Activated CD4-positive, alpha-beta T cell treated with anti-CD3 and anti-CD28 coated beads for 36 hours (primary cell): ENCODE measurements around the gene CCDC80. TPM values are rescaled to one million over a fixed set of nuclear protein-coding genes. Genes with fewer than 3 reads are reported as not detected.

Source experiments
- ATAC-seq: fragments of 200-7000 bp; cut with Tn5 transposase; one replicate; pipeline ENCODE4 v1.10.0; 2021; ENCODE audit warnings: mild to moderate bottlenecking, moderate library complexity
- CTCF ChIA-PET: fragments of 350-600 bp; sonication (Branson Sonifier 250); formaldehyde crosslinking; loops from one replicate; lab custom pipeline; 2021; ENCODE audit warnings: antibody characterized with exemption; lab: Charles Lee
- POLR2A ChIA-PET: fragments of 350-600 bp; sonication (Branson Sonifier 250); formaldehyde crosslinking; loops from one replicate; lab custom pipeline; 2021; ENCODE audit warnings: antibody characterized with exemption, inconsistent platforms; lab: Charles Lee
- DNase-seq: peaks from one replicate; pipeline ENCODE4 v3.0.0-alpha.2; 2020
- H3K27ac Mint-ChIP-seq: one replicate; pipeline ENCODE4 v1.8.0; 2021; ENCODE audit warnings: mixed read lengths
- H3K27me3 Mint-ChIP-seq: one replicate; pipeline ENCODE4 v1.8.0; 2021; ENCODE audit warnings: mixed read lengths
- H3K36me3 Mint-ChIP-seq: one replicate; pipeline ENCODE4 v1.8.0; 2021; ENCODE audit warnings: low read depth, mixed read lengths
- H3K4me1 Mint-ChIP-seq: one replicate; pipeline ENCODE4 v1.8.0; 2021; ENCODE audit warnings: mixed read lengths
- H3K4me3 Mint-ChIP-seq: one replicate; pipeline ENCODE4 v1.8.0; 2021; ENCODE audit warnings: mild to moderate bottlenecking, moderate library complexity, mixed read lengths
- H3K9me3 Mint-ChIP-seq: one replicate; pipeline ENCODE4 v1.8.0; 2021; ENCODE audit warnings: low read depth, mixed read lengths
- intact Hi-C, 2 experiments: fragments of 100-400 bp; cut with DNase I in 1 of 2; cut with micrococcal nuclease in 1 of 2; formaldehyde crosslinking; loops; one replicate each; pipeline versions ENCODE4 v1.14.2 to v1.15.1; 2022 to 2024; cut with DNase I, micrococcal nuclease
- total RNA-seq, 2 experiments: library from RNA; stranded (reverse); gene quantifications; one replicate each; pipeline ENCODE4 v1.2.3, GENCODE V29; 2021

The CCDC80 gene
- total RNA-seq, 2 experiments from 2014 or later, result not detected

DNA sequence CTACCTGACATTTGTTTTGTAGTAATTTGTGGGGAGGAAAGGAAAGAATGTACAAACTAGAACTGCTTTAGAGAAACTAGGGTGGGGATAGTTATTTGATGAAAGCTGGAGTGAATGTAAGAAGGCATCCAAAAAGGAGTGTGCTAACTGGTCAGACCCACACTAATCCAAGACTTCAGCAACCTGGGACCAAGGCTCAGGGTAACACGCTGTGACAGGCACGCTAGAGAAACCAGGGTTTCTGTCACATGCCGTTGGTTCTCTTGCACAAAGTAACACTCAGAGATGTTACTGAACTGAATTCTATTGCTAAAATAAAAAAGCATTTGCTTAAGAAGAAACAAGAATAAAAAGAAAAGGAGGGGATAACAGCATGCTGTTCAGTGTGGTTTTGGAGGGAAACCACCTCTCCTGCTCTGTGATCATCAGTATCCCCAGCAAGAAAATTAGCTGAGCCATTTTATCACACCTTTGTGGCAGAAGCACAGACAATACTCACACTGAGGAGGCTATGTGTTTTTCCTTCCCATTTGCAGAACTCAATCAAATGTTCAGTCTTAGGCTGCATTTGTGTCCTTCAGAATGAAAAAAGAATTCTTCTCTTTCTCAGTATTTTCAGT is 2.8 kb upstream of the CCDC80 start:
- ChIA-PET CTCF (interaction anchor here (0.6 to 5.2 kb wide), 16 partner anchors 9 to 507 kb away, joined by 3 to 46 read pairs (median 7); partner anchors contain the start of gene GTPBP8), POLR2A (interaction anchor here (0.6 kb wide), 1 partner anchor 362 kb away, joined by 5 read pairs; no protein-coding TSS in a partner anchor)
- Mint-ChIP-seq H3K4me1 (peaks cover 17% of the 10 kb centered on the region), H3K27ac (no peak overlapping the region), H3K4me3 (no peak overlapping the region), H3K9me3 (no peaks in the 10 kb centered on the region), H3K27me3 (peaks cover 3% of the 10 kb centered on the region), H3K36me3 (no peaks in the 10 kb centered on the region)
- intact Hi-C loops, result loop anchor here (1.0 to 2.0 kb wide), 9 partner anchors 33 to 645 kb away; no protein-coding TSS in a partner anchor
- DNase-seq (no peak), ATAC-seq (no peak)

DNA sequence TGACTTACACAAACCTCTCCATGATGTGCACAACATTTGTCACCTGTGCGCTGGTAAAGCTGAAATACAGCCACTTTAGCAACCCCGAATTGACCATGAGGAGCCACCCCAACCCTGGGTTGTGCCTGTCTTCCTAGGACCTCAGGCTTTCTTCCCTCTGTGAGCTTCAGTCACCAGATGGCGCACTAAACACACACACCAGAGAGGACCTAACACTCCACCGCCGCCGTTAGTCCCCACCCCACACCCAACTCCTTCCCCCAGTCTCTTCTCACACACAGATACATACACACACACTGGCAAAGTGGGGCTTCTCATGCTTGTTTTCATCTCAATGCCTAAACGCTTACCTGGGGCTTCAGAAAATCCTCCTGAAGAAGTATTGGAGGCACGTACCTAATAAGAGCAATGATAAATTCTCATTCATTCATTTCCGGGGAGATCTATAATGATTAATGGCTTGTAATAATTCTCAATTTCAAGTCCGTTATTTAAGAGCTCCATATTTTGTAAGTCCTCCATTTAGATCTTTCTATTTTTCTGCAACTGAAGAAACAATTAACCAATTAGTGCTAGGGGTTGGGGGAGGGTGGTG is 2.1 kb upstream of the CCDC80 start:
- H3K27me3 Mint-ChIP-seq, result peaks cover 3% of the 10 kb centered on the region
- H3K36me3 Mint-ChIP-seq, result no peaks in the 10 kb centered on the region
- H3K4me3 Mint-ChIP-seq, result peak overlapping the region; percentile 48
- ATAC-seq (peak; percentile 98), DNase-seq (peak; percentile 90)
- no peaks in the 10 kb centered on the region for H3K9me3 Mint-ChIP-seq
- H3K27ac Mint-ChIP-seq, result peak overlapping the region; percentile 58
- peaks cover 17% of the 10 kb centered on the region for H3K4me1 Mint-ChIP-seq
- CTCF ChIA-PET, result interaction anchor here (0.6 to 5.2 kb wide), 33 partner anchors 9 to 646 kb away, joined by 3 to 46 read pairs (median 4); partner anchors contain the start of gene GTPBP8
- intact Hi-C loops, result loop anchor here (1.0 to 2.0 kb wide), 9 partner anchors 33 to 645 kb away; no protein-coding TSS in a partner anchor
- POLR2A ChIA-PET, result interaction anchor here (0.5 kb wide), 1 partner anchor 338 kb away, joined by 3 read pairs; no protein-coding TSS in a partner anchor

DNA sequence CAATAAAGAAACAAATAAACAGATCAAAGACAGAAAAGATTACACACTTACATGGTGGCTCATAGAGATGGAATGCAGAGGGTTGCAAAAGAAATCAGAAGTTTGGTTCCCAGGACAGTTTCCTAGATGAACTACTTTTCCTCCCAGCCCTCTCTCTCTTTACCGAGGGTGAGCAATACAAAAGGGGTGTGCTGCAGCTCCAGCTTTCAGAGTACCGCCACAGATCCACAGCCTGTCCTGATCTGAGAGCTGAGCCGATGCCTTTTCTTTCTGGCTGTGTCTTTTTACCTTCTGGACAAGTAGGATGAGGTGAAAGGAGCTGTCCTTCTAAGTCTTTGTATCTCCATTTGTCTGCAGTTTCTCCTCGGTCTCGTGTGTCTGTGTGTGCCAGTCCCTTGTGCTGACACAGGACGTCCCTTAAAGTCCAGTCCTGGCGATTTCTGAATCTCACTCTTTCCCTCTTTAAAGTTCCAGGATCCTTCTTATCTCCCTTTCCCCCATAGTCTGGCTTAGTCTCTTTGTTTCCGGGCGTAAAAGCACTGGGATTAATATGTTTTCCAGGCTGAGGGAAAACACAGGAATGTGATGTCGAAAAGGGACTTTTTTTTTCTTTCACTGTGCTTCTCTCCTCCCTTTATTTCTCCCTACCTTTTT is 540 bp downstream of the CCDC80 start:
- CTCF ChIA-PET, result interaction anchor here (1.0 to 4.1 kb wide), 2 partner anchors 12 to 339 kb away, joined by 3 to 37 read pairs; no protein-coding TSS in a partner anchor

DNA sequence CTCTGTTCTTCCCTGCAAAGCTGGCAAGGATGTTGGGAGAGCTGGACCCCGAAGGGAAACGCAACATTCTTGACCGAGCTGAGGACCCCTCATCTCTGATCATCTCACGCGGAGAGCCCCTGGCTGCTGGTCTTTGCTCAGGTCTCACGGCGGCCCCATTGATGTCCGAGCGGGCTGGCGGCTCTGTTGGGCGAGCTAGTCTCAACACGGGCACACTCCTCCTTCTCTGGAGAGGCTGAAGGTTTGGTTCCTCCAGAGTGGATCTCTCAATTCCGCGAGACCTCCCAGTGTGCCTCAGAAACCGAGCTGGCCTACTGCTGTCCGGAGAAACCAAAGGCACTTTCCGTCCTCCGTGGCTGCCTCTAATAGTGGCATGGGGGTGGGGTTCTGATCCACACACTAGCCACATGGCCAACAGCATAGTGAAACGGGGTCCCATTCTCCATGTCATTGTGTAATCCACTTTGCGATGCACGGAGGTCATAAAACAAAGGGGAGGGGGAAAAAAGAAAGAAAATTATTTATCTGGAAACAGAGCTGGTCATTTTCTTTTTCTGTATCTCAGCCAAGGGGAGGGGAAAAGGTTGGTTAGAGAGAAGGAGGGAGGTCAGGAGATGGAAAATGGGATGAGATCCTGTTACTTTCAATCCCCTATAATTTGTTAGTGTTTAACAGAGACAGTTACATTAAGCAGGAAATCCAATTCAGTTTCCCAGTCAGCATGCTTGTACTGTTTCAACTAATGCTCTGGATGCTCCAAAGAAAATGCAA is 1.3 kb downstream of the CCDC80 start:
- H3K27ac Mint-ChIP-seq, result no peak overlapping the region
- ATAC-seq (no peak), DNase-seq (no peak)
- H3K4me3 Mint-ChIP-seq, result no peak overlapping the region
- no peaks in the 10 kb centered on the region for H3K9me3 Mint-ChIP-seq
- peaks cover 3% of the 10 kb centered on the region for H3K27me3 Mint-ChIP-seq
- intact Hi-C loops, result no loop called here
- ChIA-PET CTCF (interaction anchor here (1.0 kb wide), 1 partner anchor 11 kb away, joined by 3 read pairs; no protein-coding TSS in a partner anchor), POLR2A (no interaction called here)
- H3K36me3 Mint-ChIP-seq, result no peaks in the 10 kb centered on the region
- peaks cover 21% of the 10 kb centered on the region for H3K4me1 Mint-ChIP-seq

More for the DNA sequence above, 540 bp downstream of the CCDC80 start:
- ATAC-seq, result no peak
- Mint-ChIP-seq H3K4me3 (no peak overlapping the region), H3K4me1 (peaks cover 20% of the 10 kb centered on the region), H3K36me3 (no peaks in the 10 kb centered on the region), H3K27me3 (peaks cover 3% of the 10 kb centered on the region), H3K9me3 (no peaks in the 10 kb centered on the region), H3K27ac (no peak overlapping the region)
- DNase-seq, result no peak
- POLR2A ChIA-PET, result no interaction called here
- intact Hi-C loops, result no loop called here

DNA sequence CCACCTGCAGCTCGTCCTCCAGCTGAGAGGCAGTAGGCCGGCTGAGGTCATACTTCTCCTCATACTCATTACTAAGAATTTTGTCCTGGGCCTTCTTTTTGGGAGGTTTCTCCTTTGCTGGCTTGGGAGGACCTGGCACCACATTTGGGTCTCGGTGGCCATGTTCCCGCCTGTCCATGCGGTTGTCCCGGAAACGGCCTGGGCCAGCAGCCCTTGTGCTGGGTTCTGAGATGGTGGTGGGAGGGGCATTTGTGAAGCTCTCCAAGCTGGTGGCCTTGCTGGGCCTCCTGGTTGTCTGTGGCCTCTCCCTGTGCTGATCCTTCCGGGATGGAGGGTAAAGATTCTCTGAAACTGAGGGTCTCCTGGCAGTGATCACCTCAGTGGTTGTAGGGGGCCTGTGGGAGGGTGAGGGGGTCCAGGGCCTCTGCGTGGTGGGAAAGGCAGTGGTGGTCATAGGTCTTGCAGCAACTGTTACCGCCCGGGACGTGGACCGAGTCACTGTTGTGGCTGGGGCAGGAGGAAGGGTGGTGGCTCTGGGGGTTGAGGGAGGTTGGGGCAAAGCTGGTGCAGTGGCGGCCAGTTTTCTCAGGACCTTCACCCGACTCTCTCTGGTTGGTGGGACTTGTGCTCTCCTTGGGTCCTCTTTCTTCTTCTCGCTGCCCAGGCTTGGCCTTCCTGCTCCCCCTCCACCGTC is 2.5 kb downstream of the CCDC80 start:
- Mint-ChIP-seq H3K27ac (no peak overlapping the region), H3K4me3 (no peak overlapping the region), H3K27me3 (peaks cover 3% of the 10 kb centered on the region), H3K4me1 (peaks cover 14% of the 10 kb centered on the region), H3K9me3 (no peaks in the 10 kb centered on the region), H3K36me3 (no peaks in the 10 kb centered on the region)
- intact Hi-C loops, result no loop called here
- ChIA-PET POLR2A (no interaction called here), CTCF (interaction anchor here (0.6 to 1.0 kb wide), 2 partner anchors 187 to 300 kb away, joined by 3 read pairs; no protein-coding TSS in a partner anchor)
- DNase-seq, result no peak
- no peak for ATAC-seq

DNA sequence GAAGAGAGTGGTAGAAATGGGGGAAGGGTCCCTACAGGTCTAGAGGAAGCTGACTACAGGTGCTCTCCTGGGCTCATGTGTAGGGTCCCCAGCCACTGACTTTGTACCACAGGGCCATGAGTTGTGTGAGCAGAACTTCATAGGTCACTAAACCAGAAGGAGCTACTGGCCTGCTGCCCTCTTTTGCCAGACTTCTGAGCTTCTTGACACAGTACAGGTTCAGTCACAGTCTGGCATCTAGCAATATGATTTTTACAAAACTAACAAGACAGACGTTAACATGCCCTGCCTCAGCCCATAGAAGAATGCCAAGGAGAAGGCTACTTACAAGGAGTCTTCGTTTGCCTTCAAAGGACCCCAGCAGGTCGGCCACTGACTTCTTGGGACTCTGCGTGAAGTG is 3.2 kb downstream of the CCDC80 start:
- H3K4me3 Mint-ChIP-seq, result no peak overlapping the region
- intact Hi-C loops, result no loop called here
- peaks cover 6% of the 10 kb centered on the region for H3K4me1 Mint-ChIP-seq
- no peaks in the 10 kb centered on the region for H3K9me3 Mint-ChIP-seq
- DNase-seq (no peak), ATAC-seq (no peak)
- peaks cover 2% of the 10 kb centered on the region for H3K27me3 Mint-ChIP-seq
- H3K27ac Mint-ChIP-seq, result no peak overlapping the region
- ChIA-PET CTCF (interaction anchor here (0.6 to 1.6 kb wide), 5 partner anchors 287 to 415 kb away, joined by 3 to 4 read pairs (median 3); no protein-coding TSS in a partner anchor), POLR2A (no interaction called here)
- no peaks in the 10 kb centered on the region for H3K36me3 Mint-ChIP-seq

DNA sequence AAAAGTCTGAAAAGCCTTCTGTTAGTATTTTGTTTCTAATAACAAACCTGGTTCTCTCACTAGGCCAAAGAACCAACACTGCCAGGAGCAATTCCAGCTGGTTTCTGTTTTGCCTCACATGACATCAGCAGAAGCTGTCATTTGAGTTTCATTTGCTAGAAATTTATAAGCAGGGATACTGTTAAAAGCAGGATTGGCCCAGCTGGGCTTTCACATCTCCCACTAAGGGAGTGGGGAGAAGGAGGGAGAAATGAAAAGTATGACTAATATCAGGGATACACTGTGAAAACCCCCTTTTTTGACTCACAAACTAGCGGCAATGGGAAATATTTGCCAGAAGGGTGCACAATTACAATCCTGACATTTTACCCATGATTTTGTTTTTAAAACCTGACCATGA is 5.3 kb downstream of the CCDC80 start:
- Mint-ChIP-seq H3K36me3 (no peaks in the 10 kb centered on the region), H3K4me1 (peaks cover 4% of the 10 kb centered on the region), H3K9me3 (no peaks in the 10 kb centered on the region), H3K4me3 (no peak overlapping the region), H3K27me3 (no peaks in the 10 kb centered on the region), H3K27ac (no peak overlapping the region)
- ATAC-seq, result peak; percentile 26
- intact Hi-C loops, result no loop called here
- no peak for DNase-seq
- CTCF ChIA-PET, result interaction anchor here (1.4 to 3.4 kb wide), 4 partner anchors 8 to 375 kb away, joined by 3 to 18 read pairs (median 8); no protein-coding TSS in a partner anchor
- POLR2A ChIA-PET, result interaction anchor here (0.6 kb wide), 1 partner anchor 510 kb away, joined by 3 read pairs; no protein-coding TSS in a partner anchor

DNA sequence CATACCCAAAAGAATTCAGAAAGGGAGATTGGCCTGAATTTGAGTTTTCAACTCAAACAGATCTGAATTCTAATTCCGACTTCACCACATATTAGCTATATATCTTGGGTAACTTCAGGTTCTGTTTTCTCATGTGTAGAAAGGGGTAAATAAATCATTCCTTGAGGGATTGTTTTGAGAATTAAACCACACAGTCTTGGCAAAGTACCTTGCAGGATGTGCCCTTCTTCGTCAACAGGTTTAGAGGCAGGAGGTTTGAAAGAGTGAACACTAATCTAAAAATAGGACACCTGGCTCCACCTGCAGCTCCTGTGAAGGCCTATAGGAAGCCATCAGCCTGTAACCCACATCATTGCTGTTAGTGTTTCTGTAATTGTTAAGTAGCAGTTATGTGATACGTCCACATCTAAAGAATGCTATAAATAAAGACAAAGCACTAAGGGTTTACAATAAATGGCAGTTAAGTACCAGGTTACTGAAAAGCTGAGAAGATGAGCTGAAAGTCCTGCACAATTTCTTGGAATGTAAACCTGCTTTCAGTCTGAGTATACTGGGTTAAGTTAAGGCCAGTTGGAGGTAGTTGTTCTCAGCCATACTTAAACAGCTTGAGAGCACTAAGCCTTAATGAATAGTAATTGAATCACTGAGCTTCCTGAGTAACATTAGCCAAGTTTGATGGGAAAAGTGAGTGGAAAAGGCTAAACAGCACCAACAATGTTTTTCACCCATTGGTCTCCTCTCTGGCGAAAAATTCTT is 6.0 kb downstream of the CCDC80 start:
- no peak overlapping the region for H3K27ac Mint-ChIP-seq
- no peak for DNase-seq
- H3K9me3 Mint-ChIP-seq, result no peaks in the 10 kb centered on the region
- intact Hi-C loops, result no loop called here
- POLR2A ChIA-PET, result no interaction called here
- no peak for ATAC-seq
- CTCF ChIA-PET, result interaction anchor here (1.0 to 3.4 kb wide), 4 partner anchors 9 to 654 kb away, joined by 3 to 18 read pairs (median 8); no protein-coding TSS in a partner anchor
- H3K36me3 Mint-ChIP-seq, result no peaks in the 10 kb centered on the region
- no peaks in the 10 kb centered on the region for H3K27me3 Mint-ChIP-seq
- H3K4me3 Mint-ChIP-seq, result no peak overlapping the region
- H3K4me1 Mint-ChIP-seq, result peaks cover 4% of the 10 kb centered on the region

DNA sequence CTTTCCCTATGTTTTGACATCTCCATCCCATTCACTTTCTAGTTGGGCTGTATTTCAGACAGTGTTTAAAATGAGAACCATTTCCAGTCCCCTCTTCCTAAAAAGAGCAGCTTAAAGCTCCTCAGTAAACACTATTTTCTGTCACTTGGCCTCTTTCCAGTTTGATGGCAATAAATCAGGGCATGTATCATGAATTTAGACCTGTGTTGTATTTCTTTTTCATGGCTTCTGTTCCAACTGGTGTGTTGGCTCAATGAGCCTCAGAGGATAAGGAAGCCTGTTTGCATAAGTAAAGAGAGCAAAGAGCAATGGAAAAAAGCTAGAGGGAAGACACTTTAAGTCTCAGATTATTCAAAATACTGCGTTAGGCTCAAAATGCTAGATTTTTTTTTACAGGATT is 7.2 kb downstream of the CCDC80 start:
- DNase-seq (no peak), ATAC-seq (no peak)
- POLR2A ChIA-PET, result no interaction called here
- Mint-ChIP-seq H3K4me1 (peaks cover 11% of the 10 kb centered on the region), H3K27me3 (no peaks in the 10 kb centered on the region), H3K4me3 (no peak overlapping the region), H3K36me3 (no peaks in the 10 kb centered on the region), H3K9me3 (no peaks in the 10 kb centered on the region), H3K27ac (no peak overlapping the region)
- CTCF ChIA-PET, result interaction anchor here (2.4 to 3.4 kb wide), 2 partner anchors 10 to 101 kb away, joined by 12 to 18 read pairs; no protein-coding TSS in a partner anchor
- intact Hi-C loops, result no loop called here

DNA sequence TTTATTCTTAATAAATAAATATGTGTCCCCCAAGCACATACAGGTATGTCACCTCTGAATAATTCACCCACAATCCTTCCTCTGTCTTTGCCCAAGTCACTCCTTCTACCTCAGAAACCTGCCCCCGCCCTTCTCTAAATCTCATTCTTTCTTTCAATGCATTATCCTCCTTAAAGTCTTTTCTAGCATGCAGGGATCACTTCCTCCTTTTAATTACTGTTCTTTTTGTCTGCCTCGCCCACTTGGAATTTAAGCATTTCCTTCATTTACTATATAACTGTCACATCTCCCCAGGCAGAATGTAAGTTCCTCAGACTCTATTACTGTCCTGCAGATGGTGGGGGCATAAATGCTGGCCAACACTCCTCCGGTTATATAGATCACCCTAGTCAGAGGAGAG is 7.8 kb downstream of the CCDC80 start:
- H3K27me3 Mint-ChIP-seq, result no peaks in the 10 kb centered on the region
- POLR2A ChIA-PET, result no interaction called here
- no peak overlapping the region for H3K27ac Mint-ChIP-seq
- CTCF ChIA-PET, result interaction anchor here (0.6 to 3.4 kb wide), 4 partner anchors 11 to 101 kb away, joined by 3 to 18 read pairs (median 8); no protein-coding TSS in a partner anchor
- no peaks in the 10 kb centered on the region for H3K9me3 Mint-ChIP-seq
- H3K4me1 Mint-ChIP-seq, result peaks cover 11% of the 10 kb centered on the region
- intact Hi-C loops, result no loop called here
- DNase-seq (no peak), ATAC-seq (no peak)
- no peaks in the 10 kb centered on the region for H3K36me3 Mint-ChIP-seq
- no peak overlapping the region for H3K4me3 Mint-ChIP-seq
